Midbrain (tissue), 1 donor: ENCODE results near the gene ATXN2.
A peak's percentile ranks its signal among the peaks of the same experiment; 100 is the strongest.

ENCODE experiments used
- DNase-seq: peaks from one replicate; lab custom pipeline; 2025; lab: John Stamatoyannopoulos, UW

The ATXN2 gene

DNA sequence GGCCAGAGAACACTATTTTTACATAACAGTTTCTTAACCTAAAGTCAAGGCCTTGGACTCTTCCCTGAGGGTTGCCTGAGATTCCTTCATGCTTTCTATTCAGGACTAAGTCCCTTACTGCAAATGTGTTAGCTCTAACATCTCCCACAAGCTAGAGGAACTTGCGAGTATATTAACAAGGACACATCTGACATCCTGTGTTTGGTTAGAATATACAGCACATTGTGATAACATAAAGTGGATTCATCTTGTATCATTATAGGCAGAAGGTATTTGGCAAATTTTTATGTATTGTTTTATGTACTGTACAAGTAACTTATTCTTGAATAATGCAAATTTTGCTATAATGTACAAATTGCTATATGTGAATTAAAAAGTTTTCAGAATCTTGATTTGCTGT is 147.9 kb downstream of the ATXN2 start:
- DNase-seq, result no peak

GRCh38 chr12:111450676-111451075 is 148.4 kb downstream of the ATXN2 start:
- DNase-seq, result no peak

DNA sequence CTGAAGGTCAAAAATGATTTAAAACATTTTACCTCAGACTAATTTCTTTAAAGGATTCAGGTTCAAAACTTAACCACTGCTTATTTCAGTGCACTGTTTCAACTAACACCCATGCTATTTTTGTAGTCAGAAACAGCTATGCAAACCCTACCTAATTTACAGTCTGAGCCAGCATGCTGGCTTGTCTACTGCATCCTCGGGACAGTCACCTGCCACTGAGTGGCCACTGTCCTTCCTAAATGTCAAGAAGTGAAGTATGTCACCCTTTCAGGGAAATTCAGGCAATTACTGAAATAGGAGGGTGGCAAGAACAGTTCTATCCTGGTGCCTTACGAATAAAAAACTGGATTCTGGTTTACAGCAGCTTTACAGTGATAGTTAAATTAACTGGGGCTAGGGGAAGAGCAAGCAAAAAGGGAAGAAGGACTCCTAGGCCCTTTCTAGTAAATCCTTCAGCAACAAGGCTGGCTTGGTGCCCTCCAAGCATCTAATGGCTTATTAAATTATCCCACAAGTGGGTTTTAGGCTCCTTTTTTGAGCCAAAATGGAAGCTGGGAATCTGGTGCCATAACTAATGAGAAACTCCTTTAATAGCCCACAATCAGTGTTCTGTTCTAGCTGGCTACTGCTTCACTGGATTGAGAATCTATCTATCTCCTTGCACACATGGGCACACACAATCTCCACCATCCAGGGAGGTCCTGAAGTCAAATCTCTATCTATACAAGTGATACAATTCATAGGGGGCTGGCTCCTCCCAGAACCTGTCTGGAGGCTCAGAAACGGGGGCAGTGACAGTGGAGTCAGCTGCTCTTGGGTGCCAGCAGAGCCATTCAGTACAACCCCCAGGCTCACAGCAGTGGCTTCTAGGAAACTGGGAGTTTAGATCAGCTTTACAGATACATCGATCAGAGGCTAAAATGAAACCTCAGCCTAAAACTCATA is 150.0 kb downstream of the ATXN2 start:
- DNase-seq, result no peak

- no peak for DNase-seq
Observed at GRCh38 chr12:111448266-111448830, 150.8 kb downstream of the ATXN2 start.

DNA sequence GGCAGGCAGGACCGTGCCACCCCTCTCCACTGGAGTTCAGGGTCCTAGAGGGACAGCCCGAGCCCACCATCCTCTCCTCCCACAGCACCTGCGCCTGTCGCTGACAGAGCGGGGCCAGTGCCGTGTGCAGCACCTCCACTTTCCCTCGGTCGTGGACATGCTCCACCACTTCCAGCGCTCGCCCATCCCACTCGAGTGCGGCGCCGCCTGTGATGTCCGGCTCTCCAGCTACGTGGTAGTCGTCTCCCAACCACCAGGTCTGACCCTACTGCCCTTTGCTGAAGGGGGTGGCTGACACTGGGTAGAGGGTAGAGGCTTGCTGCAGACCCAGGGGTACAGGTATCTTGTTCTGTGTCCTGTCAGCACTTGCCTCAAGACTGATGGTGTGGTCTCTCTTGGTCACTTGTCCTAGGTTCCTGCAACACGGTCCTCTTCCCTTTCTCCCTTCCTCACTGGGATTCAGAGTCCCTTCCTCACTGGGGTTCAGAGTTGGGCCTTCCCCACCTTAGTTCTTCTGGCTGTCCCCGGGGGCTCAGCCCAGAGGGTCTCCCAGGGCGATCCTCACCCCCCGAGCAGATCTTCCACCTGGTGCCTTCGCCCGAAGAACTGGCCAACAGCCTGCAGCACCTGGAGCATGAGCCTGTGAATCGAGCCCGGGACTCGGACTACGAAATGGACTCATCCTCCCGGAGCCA is 151.4 kb downstream of the ATXN2 start:
- DNase-seq, result no peak

DNA sequence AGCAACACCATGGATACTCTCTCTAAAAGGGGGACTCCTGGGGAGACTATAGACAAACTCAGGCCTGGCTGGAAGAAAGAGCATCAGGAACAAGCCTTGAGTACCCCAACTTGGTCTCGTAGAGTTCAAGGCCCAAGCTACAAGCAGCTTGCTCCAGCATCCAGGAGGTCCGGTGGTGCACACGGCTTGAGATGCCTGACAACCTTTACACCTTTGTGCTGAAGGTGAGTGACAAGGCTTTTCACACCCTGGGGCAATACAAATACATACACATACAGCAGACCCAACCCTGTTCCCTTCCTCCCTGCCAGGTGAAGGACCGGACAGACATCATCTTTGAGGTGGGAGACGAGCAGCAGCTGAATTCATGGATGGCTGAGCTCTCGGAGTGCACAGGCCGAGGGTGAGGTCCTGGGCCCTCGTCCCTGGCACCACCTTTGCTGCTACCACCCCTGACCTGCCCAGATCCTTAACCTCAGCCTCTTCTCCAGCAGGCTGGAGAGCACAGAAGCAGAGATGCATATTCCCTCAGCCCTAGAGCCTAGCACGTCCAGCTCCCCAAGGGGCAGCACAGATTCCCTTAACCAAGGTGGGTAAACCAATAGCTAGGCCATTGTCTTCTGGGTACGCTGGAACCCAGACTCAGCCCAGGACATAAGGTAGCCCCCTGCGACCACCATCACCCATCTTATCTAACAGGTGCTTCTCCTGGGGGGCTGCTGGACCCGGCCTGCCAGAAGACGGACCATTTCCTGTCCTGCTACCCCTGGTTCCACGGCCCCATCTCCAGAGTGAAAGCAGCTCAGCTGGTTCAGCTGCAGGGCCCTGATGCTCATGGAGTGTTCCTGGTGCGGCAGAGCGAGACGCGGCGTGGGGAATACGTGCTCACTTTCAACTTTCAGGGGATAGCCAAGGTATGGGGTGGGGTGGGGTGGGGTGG is 152.2 kb downstream of the ATXN2 start:
- no peak for DNase-seq

- DNase-seq, result no peak
Observed at GRCh38 chr12:111445726-111446581, 153.2 kb downstream of the ATXN2 start.

- DNase-seq, result peak; percentile 42
Observed at GRCh38 chr12:111444925-111445725, 154.0 kb downstream of the ATXN2 start.

GRCh38 chr12:111444314-111444924 is 154.7 kb downstream of the ATXN2 start:
- DNase-seq, result no peak

GRCh38 chr12:111443586-111443985 is 155.5 kb downstream of the ATXN2 start:
- no peak for DNase-seq

GRCh38 chr12:111443086-111443485 is 156.0 kb downstream of the ATXN2 start:
- DNase-seq, result no peak

GRCh38 chr12:111442301-111443045 is 156.6 kb downstream of the ATXN2 start:
- DNase-seq, result no peak

DNA sequence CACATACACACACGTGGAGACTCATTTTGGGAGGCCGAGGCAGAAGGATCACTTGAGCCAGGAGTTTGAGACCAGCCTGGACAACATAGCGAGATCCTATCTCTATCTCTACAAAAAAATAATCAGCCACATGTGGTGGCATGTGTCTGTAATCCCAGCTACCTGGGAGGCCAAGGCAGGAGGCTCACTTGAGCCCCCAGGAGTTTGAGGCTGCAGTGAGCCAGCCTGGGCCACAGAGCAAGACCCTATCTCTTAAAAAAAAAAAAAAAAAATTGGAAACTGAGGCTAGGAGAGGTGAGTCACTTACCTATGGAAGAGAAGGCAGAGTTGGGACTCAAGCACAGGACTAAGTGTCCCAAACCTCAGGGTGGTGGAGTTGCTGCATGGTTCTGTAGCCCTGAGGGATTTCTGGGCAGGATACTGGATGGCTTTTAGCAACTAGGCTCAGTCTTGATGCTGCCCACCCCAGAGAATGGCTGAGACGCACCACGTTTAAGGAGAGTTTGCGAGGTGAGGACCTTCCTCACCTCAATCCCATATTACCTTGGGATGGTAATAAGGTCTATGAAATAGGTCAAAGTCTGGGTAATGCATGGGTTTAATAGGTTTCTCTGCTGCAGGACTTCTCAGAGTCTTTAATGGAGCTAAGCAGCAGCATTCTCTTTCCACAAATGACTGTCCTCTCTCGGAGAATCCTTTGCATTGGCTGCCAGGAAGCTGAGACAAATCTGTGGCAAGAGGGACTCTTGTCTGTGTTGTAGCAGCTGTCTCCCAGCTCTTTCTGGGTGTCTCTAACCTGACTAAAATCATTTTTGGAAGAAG is 157.8 kb downstream of the ATXN2 start:
- no peak for DNase-seq

DNA sequence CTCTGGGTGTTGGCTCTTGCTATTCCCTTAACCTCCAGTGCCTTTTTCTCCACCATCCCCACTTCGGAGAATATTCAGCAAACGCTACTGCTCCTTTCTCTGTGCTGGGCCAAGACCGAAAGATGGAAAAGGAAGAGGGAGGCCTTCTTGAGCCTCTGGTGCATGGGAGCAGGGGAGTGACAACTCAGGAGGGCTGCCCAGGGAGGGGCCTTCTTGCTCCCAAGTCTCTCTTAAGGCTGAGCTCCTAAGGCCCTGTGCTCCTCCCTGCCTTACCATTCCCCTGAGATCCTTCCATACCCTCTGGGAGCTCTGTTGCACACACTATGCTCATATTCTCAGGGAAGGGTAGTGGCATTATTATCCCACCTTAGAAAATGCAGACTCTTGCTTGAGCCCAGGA is 158.5 kb downstream of the ATXN2 start:
- DNase-seq, result no peak

DNA sequence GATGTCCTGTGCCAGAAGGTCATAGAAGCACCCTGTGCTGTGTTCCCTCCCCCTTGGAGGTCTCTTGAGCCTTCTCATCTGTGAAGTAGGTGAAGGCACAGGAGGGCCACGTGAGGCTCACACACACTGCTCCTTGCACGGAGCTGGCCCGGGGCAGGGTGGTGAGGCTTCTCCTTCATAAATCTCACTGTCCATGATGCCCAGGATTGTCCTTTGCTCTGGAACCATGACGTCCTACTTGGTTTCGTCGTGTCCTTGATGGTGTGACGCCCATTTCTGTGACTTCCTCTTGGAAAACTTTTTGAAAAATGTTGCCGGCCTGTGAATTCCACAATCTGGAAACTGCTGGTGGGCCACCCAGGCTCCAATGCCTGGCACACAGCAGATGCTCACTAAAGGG is 159.0 kb downstream of the ATXN2 start:
- DNase-seq, result no peak

DNA sequence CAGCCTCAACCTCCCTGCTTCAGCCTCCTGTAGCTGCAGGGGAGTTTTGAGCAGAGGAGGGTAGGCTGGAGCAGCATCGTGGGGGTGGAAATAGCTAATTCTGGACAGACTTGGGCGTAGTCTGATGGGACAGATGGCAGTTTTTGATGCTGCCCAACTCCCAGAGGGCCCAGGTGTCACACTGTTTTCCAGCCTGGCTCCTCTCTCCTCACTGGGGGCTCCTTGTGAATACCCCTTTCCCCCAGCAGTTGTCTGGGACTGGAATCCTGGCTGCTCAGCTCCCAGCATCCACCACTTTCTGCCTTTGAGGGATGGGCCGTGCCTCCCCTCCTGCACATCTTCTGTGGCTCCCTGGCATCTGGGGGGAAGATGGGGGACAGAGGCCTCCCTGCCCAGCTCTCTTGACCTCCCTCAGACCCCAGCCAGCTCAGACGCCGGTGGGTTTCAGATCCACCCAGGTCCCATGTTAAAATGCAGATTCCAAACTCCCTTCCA is 159.4 kb downstream of the ATXN2 start:
- DNase-seq, result no peak

- no peak for DNase-seq
Observed at GRCh38 chr12:111438481-111438880, 160.6 kb downstream of the ATXN2 start.
